Measurements from ENCODE around the gene SFN.
A peak's percentile ranks its signal among the peaks of the same experiment; 100 is the strongest.

SFN gene

GRCh38 chr1:26889551-26890466, 26.9 kb downstream of the SFN start, which contains the start of gene GPN2:
Gene GPN2, minus strand, starts transcription at chr1:26890283. Its CDS starts 187 bp downstream, at chr1:26890096.
- DNase-seq: peak; percentile 74 to 87
- peaks cover 57 to 75% (median 58%) of the 10 kb centered on the region in 3 donors for H3K36me3 ChIP-seq
- H3K4me3 ChIP-seq: peak within 1 kb of the TSS; percentile 75 to 83
- no peaks in the 10 kb centered on the region for H3K9me3 ChIP-seq
- H3K27me3 ChIP-seq: no peaks in the 10 kb centered on the region
- intact Hi-C loops (cut with DNase I; ENCODE audit: low total_unique reads): no loop called here
- peak within 1 kb of the TSS; percentile 88 to 91 for H3K27ac ChIP-seq
- H3K4me1 ChIP-seq: peaks cover 0 to 27% (median 17%) of the 10 kb centered on the region in 4 donors
- TF ChIP-seq, protein P1, sequence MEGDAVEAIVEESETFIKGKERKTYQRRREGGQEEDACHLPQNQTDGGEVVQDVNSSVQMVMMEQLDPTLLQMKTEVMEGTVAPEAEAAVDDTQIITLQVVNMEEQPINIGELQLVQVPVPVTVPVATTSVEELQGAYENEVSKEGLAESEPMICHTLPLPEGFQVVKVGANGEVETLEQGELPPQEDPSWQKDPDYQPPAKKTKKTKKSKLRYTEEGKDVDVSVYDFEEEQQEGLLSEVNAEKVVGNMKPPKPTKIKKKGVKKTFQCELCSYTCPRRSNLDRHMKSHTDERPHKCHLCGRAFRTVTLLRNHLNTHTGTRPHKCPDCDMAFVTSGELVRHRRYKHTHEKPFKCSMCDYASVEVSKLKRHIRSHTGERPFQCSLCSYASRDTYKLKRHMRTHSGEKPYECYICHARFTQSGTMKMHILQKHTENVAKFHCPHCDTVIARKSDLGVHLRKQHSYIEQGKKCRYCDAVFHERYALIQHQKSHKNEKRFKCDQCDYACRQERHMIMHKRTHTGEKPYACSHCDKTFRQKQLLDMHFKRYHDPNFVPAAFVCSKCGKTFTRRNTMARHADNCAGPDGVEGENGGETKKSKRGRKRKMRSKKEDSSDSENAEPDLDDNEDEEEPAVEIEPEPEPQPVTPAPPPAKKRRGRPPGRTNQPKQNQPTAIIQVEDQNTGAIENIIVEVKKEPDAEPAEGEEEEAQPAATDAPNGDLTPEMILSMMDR (IDR thresholded peaks at IDR 0.05): peak in 1 of 2 experiments; percentile 6

GRCh38 chr1:26890467-26890796, 27.5 kb downstream of the SFN start:
- DNase-seq: no peak
- Histone ChIP-seq H3K4me3 (peak overlapping the region; percentile 75 to 83), H3K27me3 (no peaks in the 10 kb centered on the region), H3K36me3 (peaks cover 51 to 75% (median 58%) of the 10 kb centered on the region in 3 donors), H3K9me3 (no peaks in the 10 kb centered on the region), H3K27ac (peak overlapping the region; percentile 88 to 91), H3K4me1 (peaks cover 0 to 27% (median 17%) of the 10 kb centered on the region in 4 donors)
- intact Hi-C loops (cut with DNase I; ENCODE audit: low total_unique reads): no loop called here
- TF ChIP-seq, protein P1 (IDR thresholded peaks at IDR 0.05): no peak

DNA sequence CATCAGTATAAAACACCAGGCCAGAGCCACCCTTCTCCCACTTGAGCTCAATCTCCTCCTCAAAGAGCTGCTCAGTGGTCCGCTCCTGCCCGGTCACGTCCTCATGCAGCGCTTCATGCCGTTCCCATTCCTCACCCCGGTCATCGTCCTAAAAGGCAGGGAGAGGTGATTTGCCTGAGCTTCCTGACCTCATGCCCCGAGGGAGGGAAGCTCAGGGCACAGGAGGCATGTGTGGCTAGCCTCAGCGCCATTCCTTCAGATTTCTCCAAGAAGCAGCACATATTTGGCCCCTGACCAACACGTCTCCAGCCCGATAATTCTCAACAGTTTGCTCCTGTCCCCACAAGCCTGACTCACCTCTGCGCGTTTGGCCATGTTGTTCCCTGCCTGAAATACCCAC, 31.3 kb downstream of the SFN start:
- H3K4me3 ChIP-seq: no peak overlapping the region
- no peaks in the 10 kb centered on the region for H3K9me3 ChIP-seq
- TF ChIP-seq, protein P1 (IDR thresholded peaks at IDR 0.05): no peak
- peaks cover 0 to 17% (median 13%) of the 10 kb centered on the region in 4 donors for H3K4me1 ChIP-seq
- no peak overlapping the region for H3K27ac ChIP-seq
- peaks cover 37 to 74% (median 51%) of the 10 kb centered on the region in 3 donors for H3K36me3 ChIP-seq
- no peaks in the 10 kb centered on the region for H3K27me3 ChIP-seq
- no peak for DNase-seq
- intact Hi-C loops (cut with DNase I; ENCODE audit: low total_unique reads): no loop called here

DNA sequence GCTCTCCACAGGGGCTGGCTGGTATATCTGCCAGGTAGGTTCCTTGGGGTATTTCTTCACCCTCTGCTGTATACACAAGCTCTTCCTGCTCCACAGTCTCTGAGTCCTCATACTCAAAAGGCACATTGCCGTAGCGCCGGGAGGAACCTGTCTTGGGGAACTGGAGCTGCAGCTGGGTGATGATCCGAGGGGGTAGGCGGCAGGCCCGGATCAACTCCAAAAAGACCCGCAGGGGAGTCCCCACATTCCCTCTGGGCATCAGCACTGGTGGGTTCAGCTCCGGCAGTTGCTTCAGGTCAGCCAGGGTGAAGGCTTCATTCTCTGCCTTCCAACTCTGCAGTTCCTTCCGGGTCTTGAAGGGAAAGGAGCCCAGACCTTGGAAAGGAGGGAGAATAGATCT, 34.4 kb downstream of the SFN start:
- intact Hi-C loops (cut with DNase I; ENCODE audit: low total_unique reads): no loop called here
- no peaks in the 10 kb centered on the region for H3K9me3 ChIP-seq
- H3K4me3 ChIP-seq: no peak overlapping the region
- H3K36me3 ChIP-seq: peaks cover 37 to 65% (median 45%) of the 10 kb centered on the region in 3 donors
- DNase-seq: no peak
- H3K27me3 ChIP-seq: no peaks in the 10 kb centered on the region
- H3K4me1 ChIP-seq: peaks cover 0 to 19% (median 18%) of the 10 kb centered on the region in 4 donors
- TF ChIP-seq, protein P1 (IDR thresholded peaks at IDR 0.05): no peak
- H3K27ac ChIP-seq: no peak overlapping the region

DNA sequence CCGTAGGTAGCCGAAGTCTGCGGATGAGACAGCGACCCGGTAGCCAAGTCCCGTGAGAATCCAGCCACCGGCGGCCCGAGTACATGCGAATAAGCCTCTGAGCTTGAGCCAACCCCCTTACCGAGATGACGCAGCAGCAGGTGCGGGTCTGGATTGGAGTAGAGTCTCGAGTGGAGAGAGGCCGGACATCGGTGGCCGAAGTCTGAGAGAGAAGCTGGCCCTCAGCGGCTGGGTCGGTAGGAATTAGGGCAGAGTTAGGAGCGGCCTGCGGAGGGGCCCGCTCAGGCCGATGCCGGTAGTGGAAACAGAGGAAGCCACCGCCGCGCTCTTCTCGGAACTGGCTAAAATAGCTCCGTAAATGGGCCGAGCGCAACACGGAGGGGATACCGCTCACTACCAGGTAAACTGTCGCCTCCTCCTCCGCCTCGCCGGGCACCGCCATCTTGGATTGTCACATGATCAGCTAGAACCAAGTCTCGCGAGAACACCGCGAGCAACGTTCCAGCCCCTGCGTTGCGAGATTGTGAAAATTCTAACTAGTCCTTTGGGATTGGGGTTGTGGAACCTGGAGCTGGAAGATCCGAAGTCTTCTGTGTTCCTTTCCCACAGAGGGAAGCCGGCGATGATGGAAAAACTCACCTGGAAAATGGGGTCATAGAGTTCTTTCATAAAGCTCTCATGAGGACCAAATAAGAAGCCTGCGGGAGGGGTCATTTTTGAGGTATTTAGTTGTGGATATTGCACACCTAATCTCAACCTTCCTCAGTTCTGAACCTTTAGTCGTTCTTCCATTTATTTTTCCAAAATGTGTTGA, 37.3 kb downstream of the SFN start, which contains the start of gene GPATCH3:
Gene GPATCH3, minus strand, starts transcription at position 467 of the 814 bp plus-strand sequence. Its CDS starts 25 bp downstream, at position 442.
- no peaks in the 10 kb centered on the region for H3K27me3 ChIP-seq
- peak within 1 kb of the TSS; percentile 78 to 80 for H3K4me3 ChIP-seq
- peaks cover 0 to 19% (median 18%) of the 10 kb centered on the region in 4 donors for H3K4me1 ChIP-seq
- peak; percentile 93 to 96 for DNase-seq
- TF ChIP-seq, protein P1 (IDR thresholded peaks at IDR 0.05): no peak
- no peaks in the 10 kb centered on the region for H3K9me3 ChIP-seq
- H3K36me3 ChIP-seq: peaks cover 20 to 36% (median 21%) of the 10 kb centered on the region in 3 donors
- peak within 1 kb of the TSS; percentile 71 to 75 for H3K27ac ChIP-seq
- intact Hi-C loops (cut with DNase I; ENCODE audit: low total_unique reads): loop anchor here (2.0 kb wide), 1 partner anchor 21 kb away; the partner anchor contains the start of gene NUDC

All from tibial artery (tissue), 4 donors.